GM12878 (cell line): Measurements from ENCODE around the gene RAD51B. TPM values are rescaled to one million over a fixed set of nuclear protein-coding genes. Genes with fewer than 3 reads are reported as not detected.
A peak's percentile ranks its signal among the peaks of the same experiment; 100 is the strongest.

Source experiments
- ATAC-seq: fragments of 200-7000 bp; cut with Tn5 transposase; 3 replicates; pipeline ENCODE4 v1.9.1; 2020; ENCODE audit warnings: mild to moderate bottlenecking, moderate library complexity
- BruUV-seq: library from RNA; stranded (reverse); fragments of 400-500 nt; replicated peaks from 2 replicates; lab custom pipeline; 2021; lab: Mats Ljungman, UMichigan
- CTCF ChIA-PET: fragments of 300-600 bp; sonication (Branson Sonifier 250); formaldehyde crosslinking; extraction: SDS; loops from one replicate; lab custom pipeline; 2021; ENCODE audit warnings: inconsistent platforms; lab: Yijun Ruan, JAX
- POLR2A ChIA-PET: fragments of 350-600 bp; formaldehyde crosslinking; extraction: SDS; loops from one replicate; lab custom pipeline; 2021; ENCODE audit warnings: inconsistent platforms; lab: Charles Lee
- RAD21 ChIA-PET: fragments of 300-600 bp; sonication (Branson Sonifier 250); formaldehyde crosslinking; loops from one replicate; lab custom pipeline; 2023; ENCODE audit warnings: antibody characterized with exemption; ENCODE audit not compliant: unreplicated experiment; lab: Charles Lee
- SMC1A ChIA-PET: fragments of 300-600 bp; sonication (Branson Sonifier 250); formaldehyde crosslinking; loops from one replicate; lab custom pipeline; 2023; ENCODE audit not compliant: unreplicated experiment, uncharacterized antibody; lab: Charles Lee
- DNase-seq: peaks from one replicate; pipeline ENCODE4 v3.0.0-alpha.2; 2011; ENCODE audit warnings: low read depth, low spot score
- FAIRE-seq: peaks from 3 replicates; lab custom pipeline; 2011; peaks lifted over from hg19 to GRCh38; lab: Jason Lieb, UNC
- H2AFZ ChIP-seq: 2 replicates; pipeline ENCODE4 v1.6.0; 2011; ENCODE audit warnings: low read depth, low read length, control low read depth; ENCODE audit not compliant: control insufficient read depth
- H3K27ac ChIP-seq: 2 replicates; pipeline ENCODE4 v1.5.1; 2011; ENCODE audit warnings: control low read depth; ENCODE audit not compliant: control insufficient read depth, insufficient read depth
- H3K27me3 ChIP-seq, 2 experiments: replicated peaks in 1 of 2; 2 replicates each; pipeline versions ENCODE4 v1.6.0 to v1.6.1; 2011; ENCODE audit warnings: low read length in 1 of 2; ENCODE audit not compliant: control insufficient read depth in 2 of 2, insufficient read depth in 2 of 2
- H3K36me3 ChIP-seq, 2 experiments: 2 replicates each; pipeline ENCODE4 v1.5.1; 2011; ENCODE audit warnings: low read length in 1 of 2; ENCODE audit not compliant: control insufficient read depth in 2 of 2, insufficient read depth in 2 of 2
- H3K4me1 ChIP-seq: 2 replicates; pipeline ENCODE4 v1.6.1; 2011; ENCODE audit warnings: mild to moderate bottlenecking, low read length, moderate library complexity, mixed read lengths; ENCODE audit not compliant: control insufficient read depth, insufficient read depth
- H3K4me2 ChIP-seq: 2 replicates; pipeline ENCODE4 v1.6.0; 2011; ENCODE audit warnings: control low read depth; ENCODE audit not compliant: control insufficient read depth, insufficient read depth
- H3K4me3 ChIP-seq: fragments of 200-600 bp; sonication (generic); 2 replicates; pipeline ENCODE4 v1.5.1; 2016
- H3K79me2 ChIP-seq: 2 replicates; pipeline ENCODE4 v1.6.0; 2011; ENCODE audit warnings: low read length; ENCODE audit not compliant: control insufficient read depth, insufficient read depth
- H3K9ac ChIP-seq: 2 replicates; pipeline ENCODE4 v1.8.0; 2011; ENCODE audit warnings: low read length, control low read depth, mixed read lengths; ENCODE audit not compliant: control insufficient read depth, insufficient read depth
- H3K9me3 ChIP-seq: replicated peaks from 3 replicates; pipeline ENCODE4 v1.5.1; 2011; ENCODE audit warnings: mild to moderate bottlenecking, low read length; ENCODE audit not compliant: control insufficient read depth, insufficient read depth
- H4K20me1 ChIP-seq: 2 replicates; pipeline ENCODE4 v1.6.0; 2011; ENCODE audit not compliant: control insufficient read depth, insufficient read depth
- ATF7 ChIP-seq: fragments of 450-650 bp; IDR thresholded peaks from 2 replicates; pipeline ENCODE4 v1.6.1; 2016; ENCODE audit warnings: low read depth, mild to moderate bottlenecking
- WGBS: methylation state at CpG from one replicate; pipeline ENCODE4 v1.1.6; 2016; ENCODE audit warnings: low lambda C conversion rate; ENCODE audit not compliant: insufficient replicate concordance, insufficient coverage; ENCODE audit errors: missing lambda C conversion rate; 5-methylcytosine and 5-hydroxymethylcytosine counted together
- in situ Hi-C: fragments of 300-500 bp; cut with MboI; formaldehyde crosslinking; loops from 9 replicates; pipeline ENCODE4 v1.14.3; 2018; ENCODE audit warnings: mixed read lengths
- intact Hi-C: fragments of 100-400 bp; cut with micrococcal nuclease; formaldehyde crosslinking; loops from one replicate; pipeline ENCODE4 v1.14.2; 2022; ENCODE audit not compliant: unreplicated experiment
- polyA plus RNA-seq, 11 experiments: library from polyadenylated mRNA; depleted of rRNA in 4 of 11; unstranded in 6 of 11; stranded (reverse) in 5 of 11; fragments of >200 nt; fragmentation: Nextera tagmentation in 4 of 11; fragmentation: Illumina TruSeq in 1 of 11; extraction: Ambion mirVana in 4 of 11; extraction: Trizol in 1 of 11; gene quantifications; 1 replicate in 1 of 11; 2 replicates in 10 of 11; pipeline versions ENCODE4 v1.2.1 to v1.2.3, GENCODE V29; 2011 to 2016; ENCODE audit warnings: inconsistent platforms in 2 of 11, missing spikeins in 2 of 11, low read depth in 1 of 11
- total RNA-seq, 4 experiments: library from RNA; depleted of rRNA in 3 of 4; stranded (reverse); fragments of >200 nt in 3 of 4; fragmentation: Illumina TruSeq in 1 of 4; extraction: Trizol in 1 of 4; gene quantifications; 2 replicates each; pipeline versions ENCODE4 v1.2.1 to v1.2.3, GENCODE V29; 2013 to 2021
- TF ChIP-seq, protein P1 (sequence below): fragments of 450-650 bp; IDR thresholded peaks from 2 replicates; pipeline ENCODE4 v1.6.1; 2017; ENCODE audit warnings: mild to moderate bottlenecking, moderate library complexity
- TF ChIP-seq, protein P2 (sequence below): fragments of 450-650 bp; IDR thresholded peaks from 2 replicates; pipeline ENCODE4 v1.6.1; 2016; ENCODE audit warnings: mild to moderate bottlenecking, moderate library complexity, borderline replicate concordance

Gene RAD51B
- total and polyA plus RNA-seq, 10 of the 15 experiments (the other 5 are each of a cell fraction or from before 2014, with no cell fraction given) = 9.8 to 26.8 (median 21.3) TPM

DNA sequence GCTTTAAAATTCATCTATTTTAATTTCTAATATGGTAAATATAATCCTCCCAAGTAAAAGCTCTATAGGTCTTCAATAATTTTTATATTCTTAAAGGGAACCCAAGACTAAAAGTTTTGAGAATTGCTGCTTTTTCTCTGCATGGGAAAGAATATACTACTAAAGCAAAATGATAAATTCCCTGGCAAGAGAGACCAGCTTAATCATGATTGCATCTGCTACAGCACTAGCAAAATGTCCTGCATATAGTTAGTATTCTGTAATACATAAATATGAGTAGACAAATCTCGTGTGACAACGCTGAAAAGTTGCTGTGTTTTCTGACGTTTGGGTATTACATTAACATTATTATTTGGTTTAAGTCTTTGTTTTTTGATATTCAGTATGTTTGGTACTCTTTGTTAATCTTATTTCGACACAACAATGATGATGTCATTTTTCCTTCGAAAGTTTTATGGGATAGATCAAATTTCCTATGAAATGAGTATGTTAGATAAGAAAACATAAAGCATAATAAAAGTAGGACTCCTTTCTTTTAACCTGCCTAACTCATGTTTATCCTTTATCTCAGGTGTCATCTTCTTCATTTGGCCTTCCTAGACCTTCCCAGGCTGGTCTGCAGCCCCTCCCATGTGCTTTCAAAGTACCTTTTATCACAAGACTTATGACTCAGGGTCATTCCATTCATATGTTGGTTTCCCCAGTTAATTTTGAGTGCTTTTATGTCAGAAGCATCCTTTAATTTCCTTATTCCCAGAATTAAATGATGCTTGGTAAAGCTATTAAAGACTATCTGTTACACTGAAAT lies 321.9 kb downstream of the RAD51B start:
- ATAC-seq = no peak
- no peak overlapping the region for H3K4me2 ChIP-seq
- no TSS peak for BruUV-seq

More for the DNA sequence above, 321.9 kb downstream of the RAD51B start:
- SMC1A ChIA-PET = no interaction called here
- Histone ChIP-seq H3K79me2 (no peaks in the 10 kb centered on the region), H3K9ac (no peak overlapping the region), H3K27ac (no peak overlapping the region), H3K36me3 (no peaks in the 10 kb centered on the region), H3K9me3 (no peaks in the 10 kb centered on the region; the same call in 2 of the 3 replicates), H3K27me3 (no peaks in the 10 kb centered on the region), H3K4me1 (peaks cover 7% of the 10 kb centered on the region), H2AFZ (no peak overlapping the region), H4K20me1 (no peaks in the 10 kb centered on the region), H3K4me3 (no peak overlapping the region)
- intact Hi-C loops (no loop called here), in situ Hi-C loops (no loop called here)
- TF ChIP-seq, protein P1, sequence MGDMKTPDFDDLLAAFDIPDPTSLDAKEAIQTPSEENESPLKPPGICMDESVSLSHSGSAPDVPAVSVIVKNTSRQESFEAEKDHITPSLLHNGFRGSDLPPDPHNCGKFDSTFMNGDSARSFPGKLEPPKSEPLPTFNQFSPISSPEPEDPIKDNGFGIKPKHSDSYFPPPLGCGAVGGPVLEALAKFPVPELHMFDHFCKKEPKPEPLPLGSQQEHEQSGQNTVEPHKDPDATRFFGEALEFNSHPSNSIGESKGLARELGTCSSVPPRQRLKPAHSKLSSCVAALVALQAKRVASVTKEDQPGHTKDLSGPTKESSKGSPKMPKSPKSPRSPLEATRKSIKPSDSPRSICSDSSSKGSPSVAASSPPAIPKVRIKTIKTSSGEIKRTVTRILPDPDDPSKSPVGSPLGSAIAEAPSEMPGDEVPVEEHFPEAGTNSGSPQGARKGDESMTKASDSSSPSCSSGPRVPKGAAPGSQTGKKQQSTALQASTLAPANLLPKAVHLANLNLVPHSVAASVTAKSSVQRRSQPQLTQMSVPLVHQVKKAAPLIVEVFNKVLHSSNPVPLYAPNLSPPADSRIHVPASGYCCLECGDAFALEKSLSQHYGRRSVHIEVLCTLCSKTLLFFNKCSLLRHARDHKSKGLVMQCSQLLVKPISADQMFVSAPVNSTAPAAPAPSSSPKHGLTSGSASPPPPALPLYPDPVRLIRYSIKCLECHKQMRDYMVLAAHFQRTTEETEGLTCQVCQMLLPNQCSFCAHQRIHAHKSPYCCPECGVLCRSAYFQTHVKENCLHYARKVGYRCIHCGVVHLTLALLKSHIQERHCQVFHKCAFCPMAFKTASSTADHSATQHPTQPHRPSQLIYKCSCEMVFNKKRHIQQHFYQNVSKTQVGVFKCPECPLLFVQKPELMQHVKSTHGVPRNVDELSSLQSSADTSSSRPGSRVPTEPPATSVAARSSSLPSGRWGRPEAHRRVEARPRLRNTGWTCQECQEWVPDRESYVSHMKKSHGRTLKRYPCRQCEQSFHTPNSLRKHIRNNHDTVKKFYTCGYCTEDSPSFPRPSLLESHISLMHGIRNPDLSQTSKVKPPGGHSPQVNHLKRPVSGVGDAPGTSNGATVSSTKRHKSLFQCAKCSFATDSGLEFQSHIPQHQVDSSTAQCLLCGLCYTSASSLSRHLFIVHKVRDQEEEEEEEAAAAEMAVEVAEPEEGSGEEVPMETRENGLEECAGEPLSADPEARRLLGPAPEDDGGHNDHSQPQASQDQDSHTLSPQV = no peak
- TF ChIP-seq, protein P2, sequence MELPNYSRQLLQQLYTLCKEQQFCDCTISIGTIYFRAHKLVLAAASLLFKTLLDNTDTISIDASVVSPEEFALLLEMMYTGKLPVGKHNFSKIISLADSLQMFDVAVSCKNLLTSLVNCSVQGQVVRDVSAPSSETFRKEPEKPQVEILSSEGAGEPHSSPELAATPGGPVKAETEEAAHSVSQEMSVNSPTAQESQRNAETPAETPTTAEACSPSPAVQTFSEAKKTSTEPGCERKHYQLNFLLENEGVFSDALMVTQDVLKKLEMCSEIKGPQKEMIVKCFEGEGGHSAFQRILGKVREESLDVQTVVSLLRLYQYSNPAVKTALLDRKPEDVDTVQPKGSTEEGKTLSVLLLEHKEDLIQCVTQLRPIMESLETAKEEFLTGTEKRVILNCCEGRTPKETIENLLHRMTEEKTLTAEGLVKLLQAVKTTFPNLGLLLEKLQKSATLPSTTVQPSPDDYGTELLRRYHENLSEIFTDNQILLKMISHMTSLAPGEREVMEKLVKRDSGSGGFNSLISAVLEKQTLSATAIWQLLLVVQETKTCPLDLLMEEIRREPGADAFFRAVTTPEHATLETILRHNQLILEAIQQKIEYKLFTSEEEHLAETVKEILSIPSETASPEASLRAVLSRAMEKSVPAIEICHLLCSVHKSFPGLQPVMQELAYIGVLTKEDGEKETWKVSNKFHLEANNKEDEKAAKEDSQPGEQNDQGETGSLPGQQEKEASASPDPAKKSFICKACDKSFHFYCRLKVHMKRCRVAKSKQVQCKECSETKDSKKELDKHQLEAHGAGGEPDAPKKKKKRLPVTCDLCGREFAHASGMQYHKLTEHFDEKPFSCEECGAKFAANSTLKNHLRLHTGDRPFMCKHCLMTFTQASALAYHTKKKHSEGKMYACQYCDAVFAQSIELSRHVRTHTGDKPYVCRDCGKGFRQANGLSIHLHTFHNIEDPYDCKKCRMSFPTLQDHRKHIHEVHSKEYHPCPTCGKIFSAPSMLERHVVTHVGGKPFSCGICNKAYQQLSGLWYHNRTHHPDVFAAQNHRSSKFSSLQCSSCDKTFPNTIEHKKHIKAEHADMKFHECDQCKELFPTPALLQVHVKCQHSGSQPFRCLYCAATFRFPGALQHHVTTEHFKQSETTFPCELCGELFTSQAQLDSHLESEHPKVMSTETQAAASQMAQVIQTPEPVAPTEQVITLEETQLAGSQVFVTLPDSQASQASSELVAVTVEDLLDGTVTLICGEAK = no peak
- TF ChIP-seq ATF7 = peak; percentile 65
- CTCF ChIA-PET = no interaction called here
- no peak for DNase-seq
- RAD21 ChIA-PET = no interaction called here
- FAIRE-seq = no peak
- POLR2A ChIA-PET = no interaction called here
- WGBS = 83% methylated on average over 5 of the region's 5 CpGs
